Liver (tissue), 9 donors: ENCODE measurements around the gene HOXC13. TPM values are rescaled to one million over a fixed set of nuclear protein-coding genes. Genes with fewer than 3 reads are reported as not detected.

Experiments used
- DNase-seq: peaks from one replicate; pipeline ENCODE4 v3.0.0-alpha.2; 2017; ENCODE audit warnings: low spot score
- H3K27ac ChIP-seq, 2 donors: one replicate each; pipeline ENCODE4 v1.7.0; 2013; ENCODE audit warnings: inconsistent platforms in 2 of 2, low read length in 2 of 2, control low read depth in 1 of 2, low read depth in 1 of 2, mild to moderate bottlenecking in 1 of 2
- H3K27me3 ChIP-seq, 4 donors: one replicate each; pipeline versions ENCODE4 v1.6.1 to v1.7.0; 2013; ENCODE audit warnings: low read length in 3 of 4, inconsistent platforms in 1 of 4, mild to moderate bottlenecking in 1 of 4, moderate library complexity in 1 of 4; ENCODE audit not compliant: control insufficient read depth in 4 of 4, insufficient read depth in 4 of 4
- H3K36me3 ChIP-seq, 4 donors: one replicate each; pipeline versions ENCODE4 v1.6.1 to v1.7.0; 2013; ENCODE audit warnings: low read length in 3 of 4, mild to moderate bottlenecking in 3 of 4, low read depth in 1 of 4, moderate library complexity in 1 of 4; ENCODE audit not compliant: control insufficient read depth in 4 of 4, insufficient read depth in 3 of 4
- H3K4me1 ChIP-seq, 4 donors: one replicate each; pipeline versions ENCODE4 v1.6.1 to v1.7.0; 2013; ENCODE audit warnings: low read length in 3 of 4, mild to moderate bottlenecking in 3 of 4, moderate library complexity in 1 of 4; ENCODE audit not compliant: control insufficient read depth in 4 of 4, insufficient read depth in 4 of 4
- H3K4me3 ChIP-seq, 3 donors: one replicate each; pipeline versions ENCODE4 v1.6.1 to v1.7.0; 2013; ENCODE audit warnings: low read length in 3 of 3, control low read depth in 1 of 3, low read depth in 1 of 3, mild to moderate bottlenecking in 1 of 3
- H3K9ac ChIP-seq, 2 donors: one replicate each; pipeline ENCODE4 v1.7.0; 2013; ENCODE audit warnings: low read length in 2 of 2, mild to moderate bottlenecking in 2 of 2, moderate library complexity in 2 of 2, control low read depth in 1 of 2, low read depth in 1 of 2
- H3K9me3 ChIP-seq, 4 donors: one replicate each; pipeline versions ENCODE4 v1.6.1 to v1.7.0; 2013; ENCODE audit warnings: low read length in 3 of 4; ENCODE audit not compliant: control insufficient read depth in 4 of 4
- ATF3 ChIP-seq: IDR thresholded peaks from 2 replicates; pipeline ENCODE4 v1.6.1; 2016; ENCODE audit warnings: antibody characterized with exemption
- CTCF ChIP-seq: fragments of 150-350 bp; IDR thresholded peaks from 2 replicates; pipeline ENCODE4 v1.5.1; 2017; ENCODE audit warnings: improper control_type of control experiment, low read depth, low read length; ENCODE audit not compliant: missing input control
- EGR1 ChIP-seq, 2 donors: IDR thresholded peaks; 2 replicates each; pipeline ENCODE4 v1.6.1; 2016 to 2018; ENCODE audit warnings: antibody characterized with exemption in 2 of 2, low read depth in 2 of 2
- FOXA1 ChIP-seq: IDR thresholded peaks from 2 replicates; pipeline ENCODE4 v1.6.1; 2016; ENCODE audit warnings: antibody characterized with exemption
- FOXA2 ChIP-seq: IDR thresholded peaks from 2 replicates; pipeline ENCODE4 v1.6.1; 2016; ENCODE audit warnings: antibody characterized with exemption
- GABPA ChIP-seq, 2 donors: IDR thresholded peaks in 1 of 2; conservative IDR thresholded peaks in 1 of 2; 2 replicates each; pipeline ENCODE4 v1.6.1; 2016; ENCODE audit warnings: antibody characterized with exemption in 2 of 2, mild to moderate bottlenecking in 1 of 2, moderate library complexity in 1 of 2
- HNF4A ChIP-seq, 2 donors: conservative IDR thresholded peaks; 2 replicates each; pipeline ENCODE4 v1.6.1; 2016; ENCODE audit warnings: antibody characterized with exemption in 2 of 2, mild to moderate bottlenecking in 2 of 2
- HNF4G ChIP-seq: IDR thresholded peaks from 2 replicates; pipeline ENCODE4 v1.6.1; 2016; ENCODE audit warnings: antibody characterized with exemption
- JUND ChIP-seq, 2 donors: IDR thresholded peaks; 2 replicates each; pipeline ENCODE4 v1.6.1; 2016; ENCODE audit warnings: antibody characterized with exemption in 2 of 2
- MAX ChIP-seq: IDR thresholded peaks from 2 replicates; pipeline ENCODE4 v1.6.1; 2016; ENCODE audit warnings: antibody characterized with exemption
- NR2F2 ChIP-seq: IDR thresholded peaks from 2 replicates; pipeline ENCODE4 v1.6.1; 2016; ENCODE audit warnings: antibody characterized with exemption
- RAD21 ChIP-seq, 2 donors: IDR thresholded peaks; 2 replicates each; pipeline ENCODE4 v1.6.1; 2016; ENCODE audit warnings: antibody characterized with exemption in 2 of 2, mild to moderate bottlenecking in 2 of 2
- REST ChIP-seq: IDR thresholded peaks from 2 replicates; pipeline ENCODE4 v1.6.1; 2016; ENCODE audit warnings: antibody characterized with exemption, mild to moderate bottlenecking
- RXRA ChIP-seq, 2 donors: IDR thresholded peaks; 2 replicates each; pipeline ENCODE4 v1.6.1; 2017 to 2018; ENCODE audit warnings: antibody characterized with exemption in 2 of 2, mild to moderate bottlenecking in 1 of 2
- SP1 ChIP-seq: IDR thresholded peaks from 2 replicates; pipeline ENCODE4 v1.6.1; 2018; ENCODE audit warnings: antibody characterized with exemption, mild to moderate bottlenecking
- TAF1 ChIP-seq: conservative IDR thresholded peaks from 2 replicates; pipeline ENCODE4 v1.6.1; 2016; ENCODE audit warnings: antibody characterized with exemption, mild to moderate bottlenecking
- YY1 ChIP-seq: IDR thresholded peaks from 2 replicates; pipeline ENCODE4 v1.6.1; 2016; ENCODE audit warnings: antibody characterized with exemption, mild to moderate bottlenecking
- ZBTB33 ChIP-seq: IDR thresholded peaks from 2 replicates; pipeline ENCODE4 v1.6.1; 2016; ENCODE audit warnings: antibody characterized with exemption
- WGBS: extraction: QIAGEN DNeasy Blood & Tissue Kit; methylation state at CpG from one replicate; pipeline ENCODE4 v1.1.7; 2013; 5-methylcytosine and 5-hydroxymethylcytosine counted together
- polyA plus RNA-seq, 2 donors: library from polyadenylated mRNA; stranded (reverse) in 1 of 2; unstranded in 1 of 2; fragments of 200-250 nt in 1 of 2; fragments of >200 nt in 1 of 2; fragmentation: Nextera tagmentation in 1 of 2; extraction: Ambion mirVana in 1 of 2; gene quantifications; one replicate each; pipeline versions ENCODE4 v1.2.1 to v1.2.3, GENCODE V29; 2013 to 2015
- total RNA-seq, 2 donors: library from RNA; depleted of rRNA; stranded (reverse); fragments of >200 nt; gene quantifications; one replicate each; pipeline ENCODE4 v1.2.3, GENCODE V29; 2014
- donor health status: healthy.
- donor health status: healthy.
- donor health status: healthy.
- donor health status: healthy.
- donor health status: healthy.

Gene HOXC13
- total and polyA plus RNA-seq, 4 donors, result not detected

GRCh38 chr12:53972722-53973235 lies 34.1 kb downstream of the HOXC13 start, which contains the start of gene HOXC11:
HOXC11 (plus strand) TSS chr12:53973126; CDS start chr12:53973242, 116 bp downstream.
- no peaks in the 10 kb centered on the region for H3K36me3 ChIP-seq
- H3K9me3 ChIP-seq, result no peaks in the 10 kb centered on the region
- H3K27me3 ChIP-seq, result peaks cover 5 to 52% (median 32%) of the 10 kb centered on the region in 4 donors
- H3K4me1 ChIP-seq, result peaks cover 0 to 10% (median 4%) of the 10 kb centered on the region in 4 donors
- H3K27ac ChIP-seq, result no peak within 1 kb of the TSS
- no peak within 1 kb of the TSS for H3K9ac ChIP-seq
- 11% methylated on average over 21 of the region's 21 CpGs for WGBS
- no peak within 1 kb of the TSS for H3K4me3 ChIP-seq
- DNase-seq, result no peak
- TF ChIP-seq SP1 (no peak), FOXA2 (no peak), RAD21 (IDR thresholded peaks at IDR 0.05) (no peak), GABPA (IDR thresholded peaks at IDR 0.05 in 1 of 2, conservative IDR thresholded peaks at IDR 0.05 in 1 of 2) (no peak), RXRA (IDR thresholded peaks at IDR 0.05) (no peak), MAX (no peak), JUND (IDR thresholded peaks at IDR 0.05) (no peak), REST (no peak), EGR1 (IDR thresholded peaks at IDR 0.05; ENCODE audit: low read depth in 2 of 2) (no peak), ATF3 (no peak), YY1 (no peak), FOXA1 (no peak), TAF1 (no peak), HNF4A (conservative IDR thresholded peaks at IDR 0.05) (no peak), HNF4G (no peak), NR2F2 (no peak), ZBTB33 (no peak), CTCF (no peak)
